Pancreas (tissue), 10 donors: ENCODE data around the gene TLX2. TPM values are rescaled to one million over a fixed set of nuclear protein-coding genes. Genes with fewer than 3 reads are reported as not detected.
A peak's percentile ranks its signal among the peaks of the same experiment; 100 is the strongest.

Experiments used
- ATAC-seq, 4 donors: fragments of 200-7000 bp; cut with Tn5 transposase; one replicate each; pipeline versions ENCODE4 v1.8.0 to v1.9.1; 2020; ENCODE audit warnings: mild to moderate bottlenecking in 4 of 4, moderate library complexity in 4 of 4
- DNase-seq, 6 donors: peaks; one replicate each; pipeline ENCODE4 v3.0.0-alpha.2; 2020
- FAIRE-seq: peaks from 2 replicates; lab custom pipeline; 2012; peaks lifted over from hg19 to GRCh38; lab: Jason Lieb, UNC
- H3K27ac ChIP-seq, 4 donors: fragments of 200-600 bp; sonication (generic); 1 replicate in 3 of 4; 2 replicates in 1 of 4; pipeline versions ENCODE4 v1.5.0 to v1.8.0; 2020
- H3K27me3 ChIP-seq, 4 donors: fragments of 200-600 bp; one replicate each; pipeline ENCODE4 v1.8.0; 2021
- H3K36me3 ChIP-seq, 3 donors: fragments of 200-600 bp; sonication (generic) in 1 of 3; one replicate each; pipeline versions ENCODE4 v1.5.0 to v1.8.0; 2020 to 2021
- H3K4me1 ChIP-seq, 3 donors: fragments of 200-600 bp; one replicate each; pipeline ENCODE4 v1.8.0; 2021
- H3K4me3 ChIP-seq, 4 donors: fragments of 200-600 bp; sonication (generic) in 2 of 4; one replicate each; pipeline versions ENCODE4 v1.5.0 to v1.8.0; 2020 to 2021
- H3K9me3 ChIP-seq, 4 donors: fragments of 200-600 bp; one replicate each; pipeline ENCODE4 v1.8.0; 2021
- CTCF ChIP-seq, 4 donors: fragments of 200-600 bp; sonication (generic) in 3 of 4; IDR thresholded peaks; one replicate each; pipeline versions ENCODE4 v1.5.0 to v1.8.0; 2021; ENCODE audit warnings: antibody characterized with exemption in 4 of 4
- WGBS, 2 donors: extraction: QIAGEN DNeasy Blood & Tissue Kit; methylation state at CpG; one replicate each; pipeline ENCODE4 v1.1.7; 2013; 5-methylcytosine and 5-hydroxymethylcytosine counted together
- intact Hi-C, 3 donors: fragments of 100-400 bp; cut with DNase I; formaldehyde crosslinking; loops; one replicate each; pipeline versions ENCODE4 v1.11.1 to v1.14.2; 2022
- polyA plus RNA-seq, 2 donors: library from polyadenylated mRNA; stranded (reverse); fragments of 200-250 nt; gene quantifications; one replicate each; pipeline ENCODE4 v1.2.3, GENCODE V29; 2013
- total RNA-seq, 6 donors: library from RNA; stranded (reverse); fragmentation: NEBNext Ultra II Directional in 4 of 6; extraction: Animal tissue kit (Norgen Biotek cat#: 25700) in 4 of 6; gene quantifications; one replicate each; pipeline versions ENCODE4 v1.2.1 to v1.2.4, GENCODE V29; 2021 to 2023
- donor health status: healthy with polysubstance abuse.
- donor health status: DM: no; HTN: no; CAD: no; lungs with moderate emphysema.
- donor health status: DM: no; HTN: no; CAD: no.
- donor health status: control.
- donor health status: control.
- donor health status: Bipolar disorder and iron deficiency.
- donor health status: DM: yes; HTN: yes; CAD: no.
- donor health status: DM: no; HTN: no; CAD: no.
- donor health status: DM: no; HTN: no; CAD: no.
- donor health status: DM: yes; HTN: yes; CAD: no.

TLX2 gene
- total and polyA plus RNA-seq, 8 donors: 0.12 TPM; not detected in 7

GRCh38 chr2:74511104-74511989, 2.9 kb upstream of the TLX2 start:
- 33 to 42% methylated on average over 11 of the region's 11 CpGs for WGBS, 2 donors
- intact Hi-C loops: no loop called here
- ATAC-seq: no peak
- no peak overlapping the region for H3K4me3 ChIP-seq
- H3K27ac ChIP-seq: no peak overlapping the region
- H3K9me3 ChIP-seq: no peaks in the 10 kb centered on the region
- no peaks in the 10 kb centered on the region for H3K36me3 ChIP-seq
- no peak for TF ChIP-seq CTCF (IDR thresholded peaks at IDR 0.05)
- no peak for FAIRE-seq
- H3K27me3 ChIP-seq: peaks cover 0 to 44% (median 11%) of the 10 kb centered on the region in 4 donors
- peaks cover 0 to 14% (median 9%) of the 10 kb centered on the region in 3 donors for H3K4me1 ChIP-seq
- no peak for DNase-seq

GRCh38 chr2:74512744-74513604, 1.3 kb upstream of the TLX2 start:
- intact Hi-C loops: no loop called here

GRCh38 chr2:74513605-74514367, 464 bp upstream of the TLX2 start:
- H3K4me1 ChIP-seq: peaks cover 0 to 9% (median 0%) of the 10 kb centered on the region in 3 donors
- H3K9me3 ChIP-seq: no peaks in the 10 kb centered on the region
- H3K36me3 ChIP-seq: no peaks in the 10 kb centered on the region
- DNase-seq: peak in 1 of 6 donors; percentile 52
- no peak for TF ChIP-seq CTCF (IDR thresholded peaks at IDR 0.05)
- no peak for ATAC-seq
- WGBS, 2 donors: 9 to 11% methylated on average over 44 to 52 of the region's 52 CpGs
- H3K27me3 ChIP-seq: peaks cover 0 to 63% (median 11%) of the 10 kb centered on the region in 4 donors
- H3K4me3 ChIP-seq: no peak overlapping the region
- FAIRE-seq: no peak
- no peak overlapping the region for H3K27ac ChIP-seq
- intact Hi-C loops: no loop called here

More at GRCh38 chr2:74512744-74513604, 1.3 kb upstream of the TLX2 start:
- no peaks in the 10 kb centered on the region for H3K9me3 ChIP-seq
- ATAC-seq: no peak
- peaks cover 0 to 58% (median 11%) of the 10 kb centered on the region in 4 donors for H3K27me3 ChIP-seq
- peaks cover 0 to 9% (median 4%) of the 10 kb centered on the region in 3 donors for H3K4me1 ChIP-seq
- peak in 1 of 6 donors; percentile 43 for DNase-seq
- TF ChIP-seq CTCF (IDR thresholded peaks at IDR 0.05): no peak
- H3K27ac ChIP-seq: no peak overlapping the region
- 10 to 12% methylated on average over 35 to 36 of the region's 36 CpGs for WGBS, 2 donors
- H3K36me3 ChIP-seq: no peaks in the 10 kb centered on the region
- FAIRE-seq: no peak
- H3K4me3 ChIP-seq: no peak overlapping the region

- no peak overlapping the region for H3K27ac ChIP-seq
- WGBS, 2 donors: 10% methylated on average over 49 to 60 of the region's 60 CpGs
- intact Hi-C loops: no loop called here
- no peaks in the 10 kb centered on the region for H3K36me3 ChIP-seq
- FAIRE-seq (no peak), ATAC-seq (peak; percentile 5 to 51 (median 30)), DNase-seq (peak in 3 of 6 donors; percentile 28 to 71 (median 65))
- H3K4me3 ChIP-seq: peak overlapping the region; percentile 2 to 45 (median 19)
- no peak for TF ChIP-seq CTCF (IDR thresholded peaks at IDR 0.05)
- H3K4me1 ChIP-seq: peaks cover 0 to 9% (median 0%) of the 10 kb centered on the region in 3 donors
- no peaks in the 10 kb centered on the region for H3K9me3 ChIP-seq
- H3K27me3 ChIP-seq: peaks cover 0 to 80% (median 14%) of the 10 kb centered on the region in 4 donors
These were observed 1.2 kb downstream of the TLX2 start for GRCh38 chr2:74515271-74515980.
